DMS53 (cell line): Measurements from ENCODE around the gene PFKP.
A peak's percentile ranks its signal among the peaks of the same experiment; 100 is the strongest.

ENCODE experiments used
- DNase-seq: peaks from one replicate; lab custom pipeline; 2025; lab: John Stamatoyannopoulos, UW

PFKP gene

GRCh38 chr10:3046981-3047547 is 20.3 kb upstream of the PFKP start:
- DNase-seq, result no peak

GRCh38 chr10:3047596-3047995 is 19.8 kb upstream of the PFKP start:
- no peak for DNase-seq

GRCh38 chr10:3048119-3049019 is 19.0 kb upstream of the PFKP start:
- no peak for DNase-seq

GRCh38 chr10:3051692-3052091 is 15.7 kb upstream of the PFKP start:
- no peak for DNase-seq

- DNase-seq, result no peak
These were observed 14.2 kb upstream of the PFKP start for GRCh38 chr10:3053155-3053554.

- DNase-seq, result no peak
These were observed 13.0 kb upstream of the PFKP start for GRCh38 chr10:3054183-3054850.

- DNase-seq, result no peak
These were observed 12.5 kb upstream of the PFKP start for GRCh38 chr10:3054851-3055199.

- no peak for DNase-seq
These were observed 10.9 kb upstream of the PFKP start for GRCh38 chr10:3056280-3057037.

- DNase-seq, result peak; percentile 20
These were observed 9.4 kb upstream of the PFKP start for GRCh38 chr10:3057946-3058345.

GRCh38 chr10:3059974-3060373 is 7.4 kb upstream of the PFKP start:
- no peak for DNase-seq

GRCh38 chr10:3060481-3060889 is 6.9 kb upstream of the PFKP start:
- peak; percentile 17 for DNase-seq

- DNase-seq, result peak; percentile 16
These were observed 5.9 kb upstream of the PFKP start for GRCh38 chr10:3061323-3061898.

GRCh38 chr10:3062502-3063186 is 4.7 kb upstream of the PFKP start:
- peak; percentile 15 for DNase-seq

- DNase-seq, result no peak
These were observed 2.9 kb upstream of the PFKP start for GRCh38 chr10:3064423-3064822.

GRCh38 chr10:3065622-3066021 is 1.7 kb upstream of the PFKP start:
- no peak for DNase-seq

GRCh38 chr10:3066317-3067117 is 831 bp upstream of the PFKP start:
- peak; percentile 30 for DNase-seq

GRCh38 chr10:3067859-3068179 is 471 bp downstream of the PFKP start:
- peak; percentile 54 for DNase-seq

- peak; percentile 79 for DNase-seq
These were observed 1.0 kb downstream of the PFKP start for GRCh38 chr10:3068201-3068967.

GRCh38 chr10:3068968-3069737 is 1.8 kb downstream of the PFKP start:
- no peak for DNase-seq
